Ovary (tissue), 3 donors: ENCODE results near the gene RPL10A.

Experiments used
- POLR2A ChIP-seq: fragments of 450-650 bp; IDR thresholded peaks from one replicate; pipeline ENCODE4 v1.6.1; 2017; ENCODE audit warnings: antibody characterized with exemption, mild to moderate bottlenecking, moderate library complexity
- TF ChIP-seq, protein P1 (sequence below), 3 donors: fragments of 450-650 bp in 2 of 3; fragments of 200-600 bp in 1 of 3; IDR thresholded peaks; one replicate each; pipeline versions ENCODE4 v1.5.1 to v1.8.0; 2016 to 2022; ENCODE audit warnings: antibody characterized with exemption in 3 of 3, mild to moderate bottlenecking in 1 of 3
- donor health status: DM: no; HTN: no; CAD: no.

DNA sequence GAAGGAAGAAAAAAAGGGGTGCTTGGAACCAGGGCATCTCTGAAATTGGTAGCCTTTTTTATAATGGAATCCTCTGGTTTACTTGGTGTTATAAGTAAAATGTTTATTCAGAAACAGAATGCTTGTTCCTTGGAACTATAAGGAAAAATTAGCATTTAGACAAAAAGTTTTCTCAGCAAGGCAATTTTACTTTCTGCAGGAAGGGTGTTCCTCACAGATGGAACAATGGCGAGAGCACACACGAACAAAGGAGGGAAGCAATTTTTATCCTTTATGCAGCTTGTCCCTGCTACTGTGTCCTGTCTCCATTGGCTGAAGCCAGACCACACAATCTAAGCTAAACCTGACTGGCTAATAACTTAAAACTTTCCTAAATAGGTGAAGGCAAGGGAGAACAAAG, 38.7 kb upstream of the RPL10A start:
- TF ChIP-seq POLR2A: no peak
- TF ChIP-seq, protein P1, sequence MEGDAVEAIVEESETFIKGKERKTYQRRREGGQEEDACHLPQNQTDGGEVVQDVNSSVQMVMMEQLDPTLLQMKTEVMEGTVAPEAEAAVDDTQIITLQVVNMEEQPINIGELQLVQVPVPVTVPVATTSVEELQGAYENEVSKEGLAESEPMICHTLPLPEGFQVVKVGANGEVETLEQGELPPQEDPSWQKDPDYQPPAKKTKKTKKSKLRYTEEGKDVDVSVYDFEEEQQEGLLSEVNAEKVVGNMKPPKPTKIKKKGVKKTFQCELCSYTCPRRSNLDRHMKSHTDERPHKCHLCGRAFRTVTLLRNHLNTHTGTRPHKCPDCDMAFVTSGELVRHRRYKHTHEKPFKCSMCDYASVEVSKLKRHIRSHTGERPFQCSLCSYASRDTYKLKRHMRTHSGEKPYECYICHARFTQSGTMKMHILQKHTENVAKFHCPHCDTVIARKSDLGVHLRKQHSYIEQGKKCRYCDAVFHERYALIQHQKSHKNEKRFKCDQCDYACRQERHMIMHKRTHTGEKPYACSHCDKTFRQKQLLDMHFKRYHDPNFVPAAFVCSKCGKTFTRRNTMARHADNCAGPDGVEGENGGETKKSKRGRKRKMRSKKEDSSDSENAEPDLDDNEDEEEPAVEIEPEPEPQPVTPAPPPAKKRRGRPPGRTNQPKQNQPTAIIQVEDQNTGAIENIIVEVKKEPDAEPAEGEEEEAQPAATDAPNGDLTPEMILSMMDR (IDR thresholded peaks at IDR 0.05): no peak
